Mammary microvascular endothelial cell (primary cell): ENCODE measurements around the gene ARMCX6. TPM values are rescaled to one million over a fixed set of nuclear protein-coding genes. Genes with fewer than 3 reads are reported as not detected.

Experiments used
- total RNA-seq: library from RNA; depleted of rRNA; stranded (reverse); fragments of >200 nt; gene quantifications from 2 replicates; pipeline ENCODE4 v1.2.3, GENCODE V29; 2015

ARMCX6 gene
- 39.2 and 46.3 TPM in 2 replicates for total RNA-seq

DNA sequence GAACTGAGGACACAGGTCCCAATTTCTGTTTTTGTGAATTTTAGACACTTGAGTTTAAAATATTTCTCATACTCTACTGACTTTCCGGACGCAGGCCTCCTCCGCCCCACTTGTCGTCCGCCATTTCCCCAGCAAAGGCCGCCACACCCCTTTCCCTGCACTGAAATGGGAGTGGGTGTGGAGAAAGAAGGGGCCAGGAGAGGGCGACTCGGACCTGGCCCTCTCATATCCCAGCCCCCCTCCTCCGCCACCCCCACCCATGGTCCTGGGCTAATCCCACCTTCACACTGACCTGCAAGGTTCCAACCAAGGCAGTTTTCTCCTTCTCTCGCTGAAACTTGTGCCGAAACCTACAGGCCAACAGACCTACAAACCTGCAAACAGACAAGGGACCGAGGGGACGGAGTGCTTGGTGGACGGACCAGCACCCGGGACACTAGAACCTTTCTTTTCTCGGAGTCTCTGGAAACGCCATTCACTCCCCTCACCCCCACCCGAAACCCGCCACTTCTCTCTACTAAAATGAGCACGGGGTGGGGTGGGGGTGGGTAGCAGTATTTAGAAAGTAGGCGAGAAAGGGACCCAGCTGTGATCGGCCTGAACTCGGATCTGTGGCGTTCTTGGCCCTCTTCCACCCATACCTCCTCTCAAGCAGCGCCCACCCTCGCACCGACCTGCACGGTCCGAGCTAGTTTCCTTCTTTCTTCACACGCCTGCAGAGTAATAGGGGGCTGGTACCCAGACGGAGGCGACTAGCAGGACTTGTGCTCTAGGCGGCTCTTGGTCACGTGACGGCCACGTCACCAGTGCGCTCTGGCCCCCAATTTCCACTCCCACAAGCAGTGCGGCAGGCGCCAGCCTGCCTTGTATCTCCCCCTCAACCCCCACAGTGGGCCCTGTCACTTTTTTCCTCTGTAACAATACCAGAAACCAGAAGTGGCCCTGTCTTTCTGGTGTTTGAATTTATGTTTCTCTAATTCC lies at the start of gene ARMCX6:
Gene ARMCX6, minus strand, starts transcription at position 790 of the 981 bp plus-strand sequence. CDS start 1,380 bp downstream, outside the sequence.

DNA sequence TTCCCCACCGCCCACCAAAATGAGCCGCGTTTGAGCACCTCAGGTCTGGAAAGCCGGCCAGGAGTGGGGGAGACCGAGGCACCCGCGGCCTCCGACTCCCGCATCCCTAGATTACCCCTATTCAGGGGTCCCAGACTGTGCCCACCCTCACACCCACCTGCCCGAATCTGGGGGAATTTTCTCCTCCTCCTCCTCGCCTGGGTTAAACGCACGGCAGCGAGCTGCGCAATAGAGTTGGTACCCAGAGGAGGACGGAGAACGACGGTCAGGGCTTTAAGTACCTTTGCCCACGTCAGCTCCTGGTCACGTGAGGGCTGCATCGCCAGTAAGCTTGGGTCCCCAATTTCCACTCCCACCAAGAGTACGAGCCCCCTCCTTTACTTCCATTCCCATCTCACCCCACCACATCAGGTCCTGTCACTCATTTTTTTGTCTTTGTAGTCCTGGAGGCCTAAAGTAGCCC lies 41.8 kb upstream of the ARMCX6 start, which contains the start of gene ARMCX2:
Gene ARMCX2, minus strand, starts transcription at position 250 of the 463 bp plus-strand sequence. CDS start 2,262 bp downstream, outside the sequence.

Other genes starting within 250 kb of the ARMCX6 start
- not detected in 2 replicates for gene BTK, start 231.8 kb downstream of the ARMCX6 start, total RNA-seq
- 1,983 and 2,269 TPM in 2 replicates for gene RPL36A, start 227.0 kb downstream of the ARMCX6 start, total RNA-seq
- gene GLA, start 210.1 kb downstream of the ARMCX6 start, total RNA-seq = 40.5 and 45.6 TPM in 2 replicates
- gene HNRNPH2, start 209.8 kb downstream of the ARMCX6 start, total RNA-seq = 48.9 and 56.4 TPM in 2 replicates
- 3.4 and 4.5 TPM in 2 replicates for gene ARMCX4, start 132.5 kb downstream of the ARMCX6 start, total RNA-seq
- 21.7 and 23.5 TPM in 2 replicates for gene ARMCX1, start 67.5 kb downstream of the ARMCX6 start, total RNA-seq
- gene ARMCX3, start 5.2 kb upstream of the ARMCX6 start, total RNA-seq = 38.7 and 42.1 TPM in 2 replicates
- gene ARMCX2, start 41.9 kb upstream of the ARMCX6 start, total RNA-seq = 20.7 and 26.2 TPM in 2 replicates